Muscle layer of colon (tissue), 2 donors: ENCODE data around the gene KCNA3.

Experiments used
- H3K27ac ChIP-seq: one replicate; pipeline ENCODE4 v1.7.0; 2013; ENCODE audit warnings: low read depth, mild to moderate bottlenecking, low read length, moderate library complexity
- H3K27me3 ChIP-seq, 2 donors: one replicate each; pipeline ENCODE4 v1.7.0; 2013; ENCODE audit warnings: low read length in 2 of 2, mild to moderate bottlenecking in 2 of 2; ENCODE audit not compliant: insufficient read depth in 2 of 2, control insufficient read depth in 1 of 2
- H3K36me3 ChIP-seq: one replicate; pipeline ENCODE4 v1.7.0; 2013; ENCODE audit warnings: mild to moderate bottlenecking, low read length; ENCODE audit not compliant: insufficient read depth
- H3K4me1 ChIP-seq: one replicate; pipeline ENCODE4 v1.7.0; 2013; ENCODE audit warnings: mild to moderate bottlenecking, low read length; ENCODE audit not compliant: insufficient read depth
- H3K4me3 ChIP-seq, 2 donors: one replicate each; pipeline ENCODE4 v1.7.0; 2013; ENCODE audit warnings: low read length in 2 of 2, low read depth in 1 of 2, mild to moderate bottlenecking in 1 of 2, moderate library complexity in 1 of 2
- H3K9ac ChIP-seq: one replicate; pipeline ENCODE4 v1.7.0; 2013; ENCODE audit warnings: low read length
- H3K9me3 ChIP-seq: one replicate; pipeline ENCODE4 v1.7.0; 2013; ENCODE audit warnings: mild to moderate bottlenecking, low read length
- donor health status: abdominal sarcoma.
- donor health status: Adenocarcinoma of cecum.

KCNA3 gene

GRCh38 chr1:110636149-110636935, 38.4 kb downstream of the KCNA3 start:
- no peak overlapping the region for H3K27ac ChIP-seq
- no peak overlapping the region for H3K4me3 ChIP-seq
- H3K9me3 ChIP-seq = no peaks in the 10 kb centered on the region
- H3K36me3 ChIP-seq = no peaks in the 10 kb centered on the region
- no peaks in the 10 kb centered on the region for H3K27me3 ChIP-seq
- H3K4me1 ChIP-seq = peaks cover 18% of the 10 kb centered on the region
- no peak overlapping the region for H3K9ac ChIP-seq

- Histone ChIP-seq H3K4me3 (no peak overlapping the region), H3K9me3 (no peaks in the 10 kb centered on the region), H3K4me1 (peaks cover 18% of the 10 kb centered on the region), H3K27ac (no peak overlapping the region), H3K27me3 (no peaks in the 10 kb centered on the region), H3K9ac (no peak overlapping the region), H3K36me3 (no peaks in the 10 kb centered on the region)
These were observed 39.3 kb downstream of the KCNA3 start for GRCh38 chr1:110635434-110635833.

- Histone ChIP-seq H3K9me3 (no peaks in the 10 kb centered on the region), H3K36me3 (no peaks in the 10 kb centered on the region), H3K9ac (no peak overlapping the region), H3K4me1 (peaks cover 18% of the 10 kb centered on the region), H3K27me3 (no peaks in the 10 kb centered on the region), H3K4me3 (no peak overlapping the region), H3K27ac (no peak overlapping the region)
These were observed 40.1 kb downstream of the KCNA3 start for GRCh38 chr1:110634455-110635311.

GRCh38 chr1:110634086-110634454, 40.7 kb downstream of the KCNA3 start:
- H3K27me3 ChIP-seq = no peaks in the 10 kb centered on the region
- H3K4me3 ChIP-seq = no peak overlapping the region
- no peak overlapping the region for H3K27ac ChIP-seq
- peaks cover 18% of the 10 kb centered on the region for H3K4me1 ChIP-seq
- H3K36me3 ChIP-seq = no peaks in the 10 kb centered on the region
- H3K9me3 ChIP-seq = no peaks in the 10 kb centered on the region
- H3K9ac ChIP-seq = no peak overlapping the region

GRCh38 chr1:110633646-110634030, 41.1 kb downstream of the KCNA3 start:
- peaks cover 18% of the 10 kb centered on the region for H3K4me1 ChIP-seq
- no peaks in the 10 kb centered on the region for H3K36me3 ChIP-seq
- H3K27ac ChIP-seq = no peak overlapping the region
- no peak overlapping the region for H3K9ac ChIP-seq
- H3K9me3 ChIP-seq = no peaks in the 10 kb centered on the region
- H3K4me3 ChIP-seq = no peak overlapping the region
- H3K27me3 ChIP-seq = no peaks in the 10 kb centered on the region

GRCh38 chr1:110631836-110632620, 42.7 kb downstream of the KCNA3 start:
- no peak overlapping the region for H3K4me3 ChIP-seq
- peaks cover 18% of the 10 kb centered on the region for H3K4me1 ChIP-seq
- no peaks in the 10 kb centered on the region for H3K27me3 ChIP-seq
- no peak overlapping the region for H3K9ac ChIP-seq
- H3K27ac ChIP-seq = no peak overlapping the region
- no peaks in the 10 kb centered on the region for H3K36me3 ChIP-seq
- no peaks in the 10 kb centered on the region for H3K9me3 ChIP-seq

GRCh38 chr1:110630839-110631663, 43.7 kb downstream of the KCNA3 start:
- H3K9ac ChIP-seq = no peak overlapping the region
- H3K36me3 ChIP-seq = no peaks in the 10 kb centered on the region
- H3K9me3 ChIP-seq = no peaks in the 10 kb centered on the region
- H3K4me3 ChIP-seq = no peak overlapping the region
- peaks cover 18% of the 10 kb centered on the region for H3K4me1 ChIP-seq
- no peaks in the 10 kb centered on the region for H3K27me3 ChIP-seq
- H3K27ac ChIP-seq = no peak overlapping the region

GRCh38 chr1:110628323-110629105, 46.2 kb downstream of the KCNA3 start:
- H3K9me3 ChIP-seq = no peaks in the 10 kb centered on the region
- no peaks in the 10 kb centered on the region for H3K4me1 ChIP-seq
- no peaks in the 10 kb centered on the region for H3K36me3 ChIP-seq
- no peak overlapping the region for H3K9ac ChIP-seq
- no peaks in the 10 kb centered on the region for H3K27me3 ChIP-seq
- H3K4me3 ChIP-seq = no peak overlapping the region
- no peak overlapping the region for H3K27ac ChIP-seq

- Histone ChIP-seq H3K4me1 (no peaks in the 10 kb centered on the region), H3K27ac (no peak overlapping the region)
These were observed 47.0 kb downstream of the KCNA3 start for GRCh38 chr1:110627764-110628163.

GRCh38 chr1:110626889-110627288, 47.9 kb downstream of the KCNA3 start:
- Histone ChIP-seq H3K4me1 (no peaks in the 10 kb centered on the region), H3K36me3 (no peaks in the 10 kb centered on the region), H3K9ac (no peak overlapping the region), H3K27me3 (no peaks in the 10 kb centered on the region), H3K4me3 (no peak overlapping the region), H3K9me3 (no peaks in the 10 kb centered on the region), H3K27ac (no peak overlapping the region)

More at GRCh38 chr1:110627764-110628163, 47.0 kb downstream of the KCNA3 start:
- Histone ChIP-seq H3K36me3 (no peaks in the 10 kb centered on the region), H3K4me3 (no peak overlapping the region), H3K9me3 (no peaks in the 10 kb centered on the region), H3K27me3 (no peaks in the 10 kb centered on the region), H3K9ac (no peak overlapping the region)
